Retinal pigment epithelial cell (primary cell): Measurements from ENCODE around the gene MIB2.

Experiments used
- DNase-seq: peaks from one replicate; pipeline ENCODE4 v3.0.0-alpha.2; 2010; ENCODE audit warnings: low read depth
- H3K4me3 ChIP-seq: 2 replicates; pipeline ENCODE4 v1.5.1; 2011; ENCODE audit warnings: mild to moderate bottlenecking, low read length, control low read depth, moderate library complexity
- TF ChIP-seq, protein P1 (sequence below): conservative IDR thresholded peaks from 2 replicates; pipeline ENCODE4 v1.5.1; 2011; ENCODE audit warnings: low read depth, low read length, control low read depth, inconsistent platforms

MIB2 gene

DNA sequence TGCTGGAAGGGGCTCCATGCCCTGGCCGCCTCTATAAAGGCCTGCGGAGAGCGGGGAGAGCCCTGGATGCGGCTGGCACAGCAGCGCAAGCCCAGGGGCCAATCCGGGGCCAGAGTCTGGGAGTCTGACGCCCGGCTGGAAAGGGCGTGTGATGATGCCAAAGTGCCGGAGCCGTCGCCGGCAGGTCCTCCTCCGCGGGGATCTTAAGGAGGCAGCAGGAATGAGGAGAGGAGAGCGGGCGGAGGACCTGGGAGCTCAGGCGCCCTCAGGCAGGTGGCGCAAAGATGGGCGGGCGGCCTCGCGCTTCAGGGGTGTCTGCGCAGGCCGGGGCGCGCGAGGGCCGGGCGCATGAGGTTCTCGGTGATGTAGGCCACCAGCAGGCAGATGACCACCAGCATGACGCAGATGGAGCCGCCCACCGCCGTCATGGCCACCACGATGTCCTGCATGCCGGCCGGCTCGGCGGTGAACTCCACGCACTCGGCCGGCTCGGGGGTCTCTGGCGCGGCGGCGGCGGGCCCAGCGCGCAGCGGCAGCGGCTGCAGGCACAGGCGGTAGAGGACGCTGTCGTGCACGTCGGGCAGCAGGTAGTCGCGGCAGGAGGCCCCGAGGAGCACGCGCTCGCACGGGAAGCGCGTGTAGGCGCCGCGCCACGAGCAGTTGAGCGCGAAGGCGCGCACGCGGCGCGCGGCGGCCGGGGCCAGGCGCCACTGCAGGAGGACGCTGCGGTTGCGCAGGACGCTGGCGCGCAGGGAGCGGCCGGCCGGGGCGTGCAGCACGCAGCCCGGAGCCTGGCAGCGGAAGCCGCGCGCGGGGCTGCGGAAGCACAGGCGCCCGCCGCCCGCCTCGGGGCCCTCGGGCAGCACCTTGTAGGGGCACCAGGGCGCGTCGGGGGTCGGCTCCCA lies 16.0 kb upstream of the MIB2 start:
- TF ChIP-seq, protein P1, sequence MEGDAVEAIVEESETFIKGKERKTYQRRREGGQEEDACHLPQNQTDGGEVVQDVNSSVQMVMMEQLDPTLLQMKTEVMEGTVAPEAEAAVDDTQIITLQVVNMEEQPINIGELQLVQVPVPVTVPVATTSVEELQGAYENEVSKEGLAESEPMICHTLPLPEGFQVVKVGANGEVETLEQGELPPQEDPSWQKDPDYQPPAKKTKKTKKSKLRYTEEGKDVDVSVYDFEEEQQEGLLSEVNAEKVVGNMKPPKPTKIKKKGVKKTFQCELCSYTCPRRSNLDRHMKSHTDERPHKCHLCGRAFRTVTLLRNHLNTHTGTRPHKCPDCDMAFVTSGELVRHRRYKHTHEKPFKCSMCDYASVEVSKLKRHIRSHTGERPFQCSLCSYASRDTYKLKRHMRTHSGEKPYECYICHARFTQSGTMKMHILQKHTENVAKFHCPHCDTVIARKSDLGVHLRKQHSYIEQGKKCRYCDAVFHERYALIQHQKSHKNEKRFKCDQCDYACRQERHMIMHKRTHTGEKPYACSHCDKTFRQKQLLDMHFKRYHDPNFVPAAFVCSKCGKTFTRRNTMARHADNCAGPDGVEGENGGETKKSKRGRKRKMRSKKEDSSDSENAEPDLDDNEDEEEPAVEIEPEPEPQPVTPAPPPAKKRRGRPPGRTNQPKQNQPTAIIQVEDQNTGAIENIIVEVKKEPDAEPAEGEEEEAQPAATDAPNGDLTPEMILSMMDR: no peak
- no peak overlapping the region for H3K4me3 ChIP-seq
- no peak for DNase-seq

DNA sequence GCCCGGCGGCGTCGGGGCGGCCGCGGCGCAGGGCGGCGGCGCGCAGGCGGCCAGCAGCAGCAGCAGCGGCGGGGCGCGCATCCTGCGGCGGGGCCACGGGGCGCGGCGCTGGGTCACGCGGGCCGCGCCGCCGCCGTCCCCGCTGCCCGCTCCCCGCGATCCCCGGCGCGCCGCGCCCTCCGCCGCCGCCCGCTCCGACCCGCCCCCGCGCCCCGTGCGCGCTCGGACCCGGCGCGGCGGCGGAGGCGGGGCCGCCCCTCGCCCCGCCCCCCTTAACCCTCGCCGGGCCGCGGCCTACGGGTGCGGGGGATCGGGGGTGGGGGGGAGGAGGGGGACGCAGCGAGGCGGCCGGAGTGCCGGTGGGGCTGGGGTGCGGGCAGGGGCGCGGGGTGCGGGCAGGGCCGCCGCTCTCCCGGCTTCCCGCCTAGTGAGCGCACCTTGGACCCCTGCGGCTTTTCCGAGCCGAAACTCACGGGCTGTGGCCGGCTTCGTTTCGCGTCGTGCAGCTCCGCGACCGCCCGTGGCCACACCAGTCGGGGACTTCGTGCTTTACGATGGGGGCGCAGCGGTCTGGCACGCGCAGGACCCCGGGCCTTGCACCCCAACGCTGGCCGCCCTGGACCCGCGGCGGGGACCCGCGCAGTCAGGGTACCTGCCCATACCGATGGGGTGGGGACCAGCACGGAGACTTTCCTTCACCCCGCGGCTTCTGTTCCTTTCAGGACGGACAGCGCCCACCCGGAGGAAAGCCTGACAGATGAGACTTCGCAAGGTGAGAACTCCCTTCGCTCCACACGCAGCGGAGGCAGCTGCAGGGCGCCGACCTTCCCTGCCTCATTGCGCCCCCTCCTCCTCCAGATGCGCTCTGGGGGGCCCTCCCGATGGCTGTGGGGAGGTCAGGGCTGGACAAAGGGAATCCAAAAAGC lies 15.1 kb upstream of the MIB2 start, which contains the start of gene FNDC10:
Gene FNDC10 (minus strand): TSS at position 201 of the 926 bp plus-strand sequence. CDS start 120 bp downstream, at position 81.
- no peak for DNase-seq
- peak within 1 kb of the TSS; percentile 15 for H3K4me3 ChIP-seq
- TF ChIP-seq, protein P1: no peak

GRCh38 chr1:1600861-1601563 lies 14.3 kb upstream of the MIB2 start:
- no peak overlapping the region for H3K4me3 ChIP-seq
- TF ChIP-seq, protein P1: no peak

DNA sequence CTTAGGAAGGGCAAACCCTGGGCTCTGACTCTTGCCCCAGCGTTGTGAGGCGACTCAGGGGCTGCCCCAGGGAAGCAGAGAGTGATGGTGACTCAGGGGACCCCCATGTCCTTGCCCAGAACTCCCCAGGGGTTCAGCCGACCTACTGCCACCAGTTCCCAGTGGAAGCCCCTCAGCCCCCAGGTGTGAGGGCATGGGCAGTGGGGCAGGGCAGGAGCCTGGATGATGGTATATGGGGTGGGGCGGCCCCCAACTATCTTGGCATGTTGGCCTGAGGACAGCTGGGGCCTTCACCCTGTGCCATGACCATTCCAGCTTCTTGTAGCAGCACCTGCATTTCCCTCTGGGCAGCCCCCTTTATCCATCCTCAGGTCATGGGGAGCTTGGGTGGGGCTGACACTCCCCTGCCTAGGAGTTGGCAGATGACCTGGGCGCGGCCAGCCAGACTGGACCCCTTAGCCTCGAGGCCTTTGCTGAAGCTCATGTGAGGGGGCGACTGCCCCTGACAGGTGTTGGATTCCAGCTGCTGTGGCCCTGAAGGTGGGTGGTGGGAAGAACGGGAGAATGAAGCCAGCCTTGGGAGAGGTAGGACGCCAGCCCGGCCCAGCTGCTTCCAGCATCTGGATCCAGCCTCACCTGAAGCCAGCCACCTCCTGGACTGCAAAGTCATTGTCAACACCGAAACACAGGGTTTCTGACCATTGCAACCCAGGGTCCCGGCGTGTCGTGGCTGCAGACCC lies 13.6 kb upstream of the MIB2 start:
- TF ChIP-seq, protein P1: no peak
- DNase-seq: no peak
- no peak overlapping the region for H3K4me3 ChIP-seq

More at GRCh38 chr1:1600861-1601563, 14.3 kb upstream of the MIB2 start:
- DNase-seq: no peak

DNA sequence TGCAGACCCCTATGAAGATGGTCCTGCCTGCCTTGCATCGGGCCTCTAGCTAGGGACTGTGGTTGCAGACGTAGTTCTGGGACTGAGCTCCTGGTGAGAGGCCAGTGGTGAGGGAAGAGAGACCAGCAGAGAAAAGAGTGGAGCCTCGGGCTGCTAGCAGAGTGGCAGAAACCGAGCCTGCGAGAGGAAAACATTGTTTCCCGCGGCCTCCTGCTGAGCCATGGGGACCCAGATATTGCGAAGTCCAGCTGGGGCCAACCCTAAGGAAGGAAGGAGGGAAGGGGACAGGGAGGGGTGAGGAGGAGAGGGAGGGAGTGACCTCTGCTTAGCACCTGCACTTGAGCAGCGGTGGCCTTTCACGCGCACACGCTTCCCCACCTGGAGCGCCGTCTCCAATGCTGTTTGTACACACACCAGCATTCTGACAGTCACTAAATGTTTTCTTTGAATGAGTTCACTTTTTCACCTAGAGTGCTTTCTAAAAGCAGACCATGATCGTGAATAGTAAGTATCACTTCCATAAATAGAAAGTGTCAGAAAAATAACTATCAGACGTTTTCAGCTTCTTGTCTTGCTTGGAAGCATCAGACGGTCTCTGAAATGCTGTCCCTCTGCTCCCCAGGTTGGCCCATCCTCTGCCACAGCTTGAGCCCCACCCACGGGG lies 12.9 kb upstream of the MIB2 start:
- DNase-seq: no peak
- no peak overlapping the region for H3K4me3 ChIP-seq
- TF ChIP-seq, protein P1: no peak

DNA sequence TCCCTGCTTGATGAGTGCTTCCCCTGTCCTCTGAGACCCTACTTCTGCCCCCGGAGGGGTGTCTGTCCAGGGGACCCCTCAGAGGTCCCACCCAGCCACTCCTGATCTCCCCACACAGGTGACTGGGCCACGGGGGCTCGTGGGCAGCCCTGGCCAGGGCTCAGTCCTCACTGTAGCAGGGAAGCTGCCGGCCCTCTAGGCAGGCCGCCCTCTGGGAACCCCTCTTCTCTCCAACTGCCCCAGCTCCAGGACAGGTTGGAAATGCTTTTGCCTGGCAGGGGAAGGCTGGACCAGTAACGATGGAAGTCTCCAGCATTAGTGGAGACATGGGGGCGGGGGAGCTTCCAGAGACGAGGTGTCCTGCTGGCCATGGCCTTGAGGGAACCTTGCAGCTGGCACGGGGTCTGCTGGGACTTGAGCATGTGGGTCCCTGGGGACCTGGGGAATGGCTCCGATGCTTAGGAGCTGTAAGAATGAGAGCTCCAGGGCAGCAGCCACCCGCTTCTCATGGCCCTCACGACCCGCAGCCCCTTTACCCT lies 12.3 kb upstream of the MIB2 start:
- no peak overlapping the region for H3K4me3 ChIP-seq
- TF ChIP-seq, protein P1: no peak
- DNase-seq: no peak
